Measurements from ENCODE around the gene HINT3. TPM values are rescaled to one million over a fixed set of nuclear protein-coding genes. Genes with fewer than 3 reads are reported as not detected.
A peak's percentile ranks its signal among the peaks of the same experiment; 100 is the strongest.

HINT3 gene
- total RNA-seq, 4 donors from 2014 or later = 15.4 to 22.5 (median 20.7) TPM

GRCh38 chr6:125953502-125953875, 3.1 kb upstream of the HINT3 start:
- no peak for DNase-seq
- peaks cover 8 to 53% (median 9%) of the 10 kb centered on the region in 3 donors for H3K4me1 ChIP-seq
- H3K4me3 ChIP-seq = peak overlapping the region in 1 of 4 donors; percentile 24
- no peaks in the 10 kb centered on the region for H3K9me3 ChIP-seq
- no peaks in the 10 kb centered on the region for H3K36me3 ChIP-seq
- peak overlapping the region in 1 of 4 donors; percentile 4 for H3K27ac ChIP-seq
- intact Hi-C loops (cut with DNase I) = loop anchor here (10.0 kb wide), 2 partner anchors 99 to 639 kb away; no protein-coding TSS in a partner anchor
- no peaks in the 10 kb centered on the region for H3K27me3 ChIP-seq
- TF ChIP-seq POLR2A (IDR thresholded peaks at IDR 0.05) = no peak
- peak in 5 of 6 experiments; percentile 32 to 74 (median 59) for TF ChIP-seq CTCF (IDR thresholded peaks at IDR 0.05)
- 68% methylated on average over 5 of the region's 11 CpGs; no CpG with 5 or more reads in 1 of the 2 donors for WGBS, 2 donors

- no peaks in the 10 kb centered on the region for H3K27me3 ChIP-seq
- WGBS, 2 donors = 65 to 67% methylated on average over 5 of the region's 5 CpGs
- H3K36me3 ChIP-seq = no peaks in the 10 kb centered on the region
- no peak for TF ChIP-seq POLR2A (IDR thresholded peaks at IDR 0.05)
- no peak for TF ChIP-seq CTCF (IDR thresholded peaks at IDR 0.05)
- H3K4me3 ChIP-seq = no peak overlapping the region
- intact Hi-C loops (cut with DNase I) = loop anchor here (5.0 to 10.0 kb wide), 3 partner anchors 100 to 640 kb away; no protein-coding TSS in a partner anchor
- peaks cover 13 to 56% (median 20%) of the 10 kb centered on the region in 3 donors for H3K4me1 ChIP-seq
- no peak overlapping the region for H3K27ac ChIP-seq
- no peak for DNase-seq
- no peaks in the 10 kb centered on the region for H3K9me3 ChIP-seq
Measured at GRCh38 chr6:125954735-125955339, 1.7 kb upstream of the HINT3 start.

DNA sequence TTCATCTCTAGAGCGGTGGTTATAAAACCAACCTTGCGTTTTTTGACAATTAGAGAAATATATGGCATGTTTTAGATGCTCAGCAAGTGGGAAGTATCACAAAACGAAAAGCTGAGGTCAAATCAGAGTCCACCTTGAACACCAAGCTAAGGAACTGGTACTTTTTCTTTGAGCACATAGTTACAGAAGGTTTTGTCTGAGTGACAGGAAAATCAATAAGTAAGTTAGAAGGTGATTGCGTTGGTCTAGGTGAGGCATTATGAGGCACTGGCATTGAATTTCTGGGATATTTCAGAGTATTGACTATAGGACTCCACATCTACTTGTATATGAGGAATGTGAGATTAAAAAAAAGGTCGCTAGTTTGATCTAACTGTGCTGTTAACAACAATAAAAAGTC, 597 bp upstream of the HINT3 start:
- peak overlapping the region in 2 of 4 donors; percentile 93 to 94 for H3K27ac ChIP-seq
- H3K9me3 ChIP-seq = no peaks in the 10 kb centered on the region
- intact Hi-C loops (cut with DNase I) = loop anchor here (5.0 to 10.0 kb wide), 3 partner anchors 101 to 641 kb away; no protein-coding TSS in a partner anchor
- no peak for TF ChIP-seq POLR2A (IDR thresholded peaks at IDR 0.05)
- no peak for TF ChIP-seq CTCF (IDR thresholded peaks at IDR 0.05)
- 36 to 50% methylated on average over 5 of the region's 5 CpGs for WGBS, 2 donors
- H3K4me3 ChIP-seq = peak overlapping the region in 3 of 4 donors; percentile 81 to 98 (median 90)
- H3K36me3 ChIP-seq = no peaks in the 10 kb centered on the region
- H3K27me3 ChIP-seq = no peaks in the 10 kb centered on the region
- peaks cover 16 to 54% (median 18%) of the 10 kb centered on the region in 3 donors for H3K4me1 ChIP-seq
- DNase-seq = no peak

- no peaks in the 10 kb centered on the region for H3K9me3 ChIP-seq
- DNase-seq = no peak
- peaks cover 16 to 53% (median 18%) of the 10 kb centered on the region in 3 donors for H3K4me1 ChIP-seq
- H3K4me3 ChIP-seq = peak overlapping the region; percentile 81 to 98 (median 88)
- peak overlapping the region; percentile 93 to 97 (median 95) for H3K27ac ChIP-seq
- no peak for TF ChIP-seq POLR2A (IDR thresholded peaks at IDR 0.05)
- no peak for TF ChIP-seq CTCF (IDR thresholded peaks at IDR 0.05)
- no peaks in the 10 kb centered on the region for H3K27me3 ChIP-seq
- WGBS, 2 donors = 0 to 3% methylated on average over 2 to 3 of the region's 3 CpGs
- peaks cover 0 to 9% (median 0%) of the 10 kb centered on the region in 3 donors for H3K36me3 ChIP-seq
- intact Hi-C loops (cut with DNase I) = loop anchor here (5.0 to 10.0 kb wide), 3 partner anchors 103 to 643 kb away; no protein-coding TSS in a partner anchor
Measured at GRCh38 chr6:125957391-125957693, 772 bp downstream of the HINT3 start.

DNA sequence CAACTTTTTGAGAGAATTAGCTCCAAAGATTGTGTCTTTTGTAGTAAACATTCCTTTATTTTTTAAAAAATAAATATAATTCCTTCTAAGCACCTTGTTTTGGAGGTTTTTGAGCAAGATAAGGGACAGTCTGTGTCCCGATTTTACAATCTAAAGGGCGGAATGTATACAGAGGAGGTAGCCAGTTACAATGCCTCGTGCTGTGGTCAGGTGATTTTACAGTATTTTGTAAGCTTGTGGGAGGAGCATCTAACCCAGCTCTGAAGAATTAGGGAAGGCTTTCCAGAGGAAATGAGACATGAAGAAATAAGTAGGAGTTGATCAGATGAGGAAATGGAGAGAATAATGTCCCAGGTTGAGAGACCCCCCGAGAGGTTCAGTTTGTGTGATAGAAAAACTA, 1.3 kb downstream of the HINT3 start:
- peaks cover 0 to 9% (median 0%) of the 10 kb centered on the region in 3 donors for H3K36me3 ChIP-seq
- no peak for DNase-seq
- H3K27me3 ChIP-seq = no peaks in the 10 kb centered on the region
- no peaks in the 10 kb centered on the region for H3K9me3 ChIP-seq
- peak overlapping the region; percentile 81 to 98 (median 88) for H3K4me3 ChIP-seq
- intact Hi-C loops (cut with DNase I) = loop anchor here (5.0 to 10.0 kb wide), 3 partner anchors 103 to 643 kb away; no protein-coding TSS in a partner anchor
- peaks cover 16 to 53% (median 18%) of the 10 kb centered on the region in 3 donors for H3K4me1 ChIP-seq
- WGBS, 2 donors = 25 to 28% methylated on average over 4 of the region's 4 CpGs
- TF ChIP-seq POLR2A (IDR thresholded peaks at IDR 0.05) (peak in 1 of 4 donors; percentile 34), CTCF (IDR thresholded peaks at IDR 0.05) (no peak)
- H3K27ac ChIP-seq = peak overlapping the region; percentile 93 to 97 (median 95)
